ENCODE data around the gene PIGA. TPM values are rescaled to one million over a fixed set of nuclear protein-coding genes. Genes with fewer than 3 reads are reported as not detected.

PIGA gene
- total and polyA plus RNA-seq, 9 of the 15 experiments (the other 6 are each of a cell fraction or from before 2014, with no cell fraction given) = 14.8 to 36.9 (median 23.5) TPM

DNA sequence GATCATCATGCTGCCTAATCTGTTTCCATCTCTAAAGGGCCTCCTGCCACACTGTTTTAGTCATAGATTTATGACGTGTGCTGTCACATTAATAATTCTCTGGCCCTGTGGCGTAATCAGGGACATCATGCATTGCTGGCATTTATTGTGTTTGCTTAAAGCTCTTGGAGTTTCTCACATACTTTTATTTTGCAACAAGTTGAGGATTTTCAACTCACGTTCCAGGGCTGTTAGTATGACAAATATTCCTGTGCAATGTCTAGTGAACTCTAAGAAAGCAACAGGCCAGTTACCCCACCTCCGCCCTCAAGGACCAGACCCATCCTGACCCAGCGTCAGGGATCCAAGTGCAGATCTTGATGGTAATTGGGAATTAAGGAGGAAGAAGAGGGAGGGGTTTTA is 7.8 kb upstream of the PIGA start:
- ATAC-seq (no peak), FAIRE-seq (no peak), DNase-seq (ENCODE audit: extremely low read depth in 1 of 4, low spot score in 3 of 4) (no peak)
- in situ Hi-C loops (cut with MboI) = loop anchor here (10.0 to 25.0 kb wide), 2 partner anchors 119 to 222 kb away; no protein-coding TSS in a partner anchor
- no TSS peak for BruUV-seq (replicated peaks)
- POLR2A ChIA-PET = no interaction called here
- no peaks in the 10 kb centered on the region for H3K36me3 ChIP-seq (ENCODE audit: control insufficient read depth, insufficient read depth, low read length)
- H3K9me1 ChIP-seq (ENCODE audit: control insufficient read depth, insufficient read depth, low read length) = no peaks in the 10 kb centered on the region
- H3K9ac ChIP-seq (ENCODE audit: insufficient read depth in 1 of 2, low read depth in 2 of 2, low read length in 2 of 2) = no peak overlapping the region
- no peaks in the 10 kb centered on the region for H3K9me3 ChIP-seq (replicated peaks; ENCODE audit: control insufficient read depth, insufficient read depth, low read depth, low read length)
- no peak overlapping the region for H3K27ac ChIP-seq (ENCODE audit: extremely low read depth, low read depth, low read length)
- peaks cover 0 to 6% of the 10 kb centered on the region in 2 experiments; a peak in 3 of 5 replicates for H3K27me3 ChIP-seq (ENCODE audit: control insufficient read depth in 2 of 2, insufficient read depth in 2 of 2, low read length in 2 of 2)
- H3K4me1 ChIP-seq (replicated peaks in 1 of 2; ENCODE audit: control insufficient read depth in 2 of 2, insufficient read depth in 2 of 2, low read length in 2 of 2) = no peaks in the 10 kb centered on the region
- no peaks in the 10 kb centered on the region for H3K79me2 ChIP-seq (ENCODE audit: control insufficient read depth, insufficient read depth, low read length)
- H3K4me2 ChIP-seq (ENCODE audit: insufficient read depth, low read length) = no peak overlapping the region
- no peak overlapping the region for H3K4me3 ChIP-seq
- H4K20me1 ChIP-seq (replicated peaks; ENCODE audit: control insufficient read depth, insufficient read depth, low read length) = no peaks in the 10 kb centered on the region
- TF ChIP-seq RBM25 (IDR thresholded peaks at IDR 0.05; ENCODE audit: low read depth, low read length, severe bottlenecking) = no peak
- TF ChIP-seq, protein P1, sequence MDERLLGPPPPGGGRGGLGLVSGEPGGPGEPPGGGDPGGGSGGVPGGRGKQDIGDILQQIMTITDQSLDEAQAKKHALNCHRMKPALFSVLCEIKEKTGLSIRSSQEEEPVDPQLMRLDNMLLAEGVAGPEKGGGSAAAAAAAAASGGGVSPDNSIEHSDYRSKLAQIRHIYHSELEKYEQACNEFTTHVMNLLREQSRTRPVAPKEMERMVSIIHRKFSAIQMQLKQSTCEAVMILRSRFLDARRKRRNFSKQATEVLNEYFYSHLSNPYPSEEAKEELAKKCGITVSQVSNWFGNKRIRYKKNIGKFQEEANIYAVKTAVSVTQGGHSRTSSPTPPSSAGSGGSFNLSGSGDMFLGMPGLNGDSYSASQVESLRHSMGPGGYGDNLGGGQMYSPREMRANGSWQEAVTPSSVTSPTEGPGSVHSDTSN (CRISPR knock-in tag; IDR thresholded peaks at IDR 0.05; ENCODE audit: low read depth) = no peak
- TF ChIP-seq, protein P1 (tag; conservative IDR thresholded peaks at IDR 0.05; ENCODE audit: low read depth) = peak; percentile 45
- peak; percentile 11 for TF ChIP-seq MEIS2 (IDR thresholded peaks at IDR 0.05; ENCODE audit: partially characterized antibody)
- no peak for TF ChIP-seq CBX5 (IDR thresholded peaks at IDR 0.05; ENCODE audit: borderline replicate concordance, low read depth)
- whole genome bisulfite sequencing (ENCODE audit: insufficient coverage, low coverage, missing lambda C conversion rate) = 2% methylated on average over 4 of the region's 5 CpGs
- CTCF ChIA-PET (ENCODE audit: low intra/inter-chr PET ratio) = no interaction called here
- intact Hi-C loops (cut with micrococcal nuclease) = loop anchor here (10.0 kb wide), 1 partner anchor 312 kb away; no protein-coding TSS in a partner anchor
- H2AFZ ChIP-seq (ENCODE audit: low read depth, low read length) = no peak overlapping the region
